HG03097 (cell line): ENCODE measurements around the gene CEP170B.

Source experiments
- ATAC-seq: cut with Tn5 transposase; IDR thresholded peaks from one replicate; pipeline ENCODE4 v1.9.1; 2021; ENCODE audit not compliant: unreplicated experiment, low FRiP score

The CEP170B gene

DNA sequence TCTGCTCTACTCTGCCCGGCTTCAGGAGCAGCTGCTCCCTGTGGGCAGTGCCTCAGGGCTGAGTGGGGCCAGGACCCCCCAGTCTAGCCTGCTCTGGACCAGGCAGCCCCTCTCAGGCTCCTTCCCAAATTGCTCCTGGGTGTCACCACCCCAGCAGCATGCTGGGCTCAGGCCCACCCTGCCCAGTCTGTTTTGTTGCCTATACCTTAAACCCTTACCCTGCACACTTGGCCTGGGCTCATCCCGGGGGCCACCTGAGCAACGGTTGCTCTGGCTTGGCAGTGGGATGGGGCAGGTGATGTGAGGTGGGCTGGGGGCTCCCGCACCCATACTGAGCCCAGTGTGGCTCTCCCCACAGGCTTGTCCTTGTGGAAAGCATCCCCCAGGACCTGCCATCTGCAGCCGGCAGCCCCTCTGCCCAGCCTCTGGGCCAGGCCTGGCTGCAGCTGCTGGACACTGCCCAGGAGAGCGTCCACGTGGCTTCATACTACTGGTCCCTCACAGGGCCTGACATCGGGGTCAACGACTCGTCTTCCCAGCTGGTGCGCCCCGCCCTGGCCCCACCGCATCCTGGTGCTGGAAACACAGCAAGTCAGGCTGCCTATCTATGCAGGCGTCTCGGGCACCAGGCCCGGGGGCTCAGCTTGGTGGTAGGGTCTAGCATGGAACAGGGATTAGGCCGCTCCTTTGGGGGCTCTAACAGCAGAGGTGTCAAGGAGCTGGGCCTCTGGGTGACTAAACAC is 63.5 kb downstream of the CEP170B start:
- no peak for ATAC-seq

GRCh38 chr14:104929268-104930230 is 64.5 kb downstream of the CEP170B start:
- no peak for ATAC-seq

GRCh38 chr14:104930526-104931303 is 65.6 kb downstream of the CEP170B start:
- ATAC-seq, result no peak

DNA sequence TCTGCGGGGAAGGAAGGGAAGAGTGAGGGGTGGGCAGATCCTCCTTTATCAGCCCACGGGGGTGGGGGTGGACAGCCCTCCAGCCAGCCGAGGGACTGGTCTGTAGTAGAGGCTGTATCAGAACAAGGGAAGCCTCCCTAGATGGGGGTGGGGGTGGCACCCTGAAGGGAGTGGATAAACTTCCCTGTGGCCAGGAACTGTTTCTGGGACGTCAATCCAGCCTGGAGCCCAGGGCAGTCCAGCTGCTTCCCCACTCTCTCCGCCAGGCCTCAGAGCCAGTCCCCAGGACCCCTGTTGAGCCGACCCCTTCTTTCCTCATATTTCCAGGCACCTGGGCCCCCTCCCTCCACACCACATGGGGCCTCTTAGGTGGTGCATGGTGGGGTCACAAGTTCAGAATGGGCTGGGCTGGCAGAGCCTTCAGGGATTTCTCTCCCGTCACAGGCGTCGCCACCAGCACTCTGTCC is 66.3 kb downstream of the CEP170B start:
- ATAC-seq, result no peak

- no peak for ATAC-seq
Measured at GRCh38 chr14:104931771-104932675, 67.0 kb downstream of the CEP170B start.

DNA sequence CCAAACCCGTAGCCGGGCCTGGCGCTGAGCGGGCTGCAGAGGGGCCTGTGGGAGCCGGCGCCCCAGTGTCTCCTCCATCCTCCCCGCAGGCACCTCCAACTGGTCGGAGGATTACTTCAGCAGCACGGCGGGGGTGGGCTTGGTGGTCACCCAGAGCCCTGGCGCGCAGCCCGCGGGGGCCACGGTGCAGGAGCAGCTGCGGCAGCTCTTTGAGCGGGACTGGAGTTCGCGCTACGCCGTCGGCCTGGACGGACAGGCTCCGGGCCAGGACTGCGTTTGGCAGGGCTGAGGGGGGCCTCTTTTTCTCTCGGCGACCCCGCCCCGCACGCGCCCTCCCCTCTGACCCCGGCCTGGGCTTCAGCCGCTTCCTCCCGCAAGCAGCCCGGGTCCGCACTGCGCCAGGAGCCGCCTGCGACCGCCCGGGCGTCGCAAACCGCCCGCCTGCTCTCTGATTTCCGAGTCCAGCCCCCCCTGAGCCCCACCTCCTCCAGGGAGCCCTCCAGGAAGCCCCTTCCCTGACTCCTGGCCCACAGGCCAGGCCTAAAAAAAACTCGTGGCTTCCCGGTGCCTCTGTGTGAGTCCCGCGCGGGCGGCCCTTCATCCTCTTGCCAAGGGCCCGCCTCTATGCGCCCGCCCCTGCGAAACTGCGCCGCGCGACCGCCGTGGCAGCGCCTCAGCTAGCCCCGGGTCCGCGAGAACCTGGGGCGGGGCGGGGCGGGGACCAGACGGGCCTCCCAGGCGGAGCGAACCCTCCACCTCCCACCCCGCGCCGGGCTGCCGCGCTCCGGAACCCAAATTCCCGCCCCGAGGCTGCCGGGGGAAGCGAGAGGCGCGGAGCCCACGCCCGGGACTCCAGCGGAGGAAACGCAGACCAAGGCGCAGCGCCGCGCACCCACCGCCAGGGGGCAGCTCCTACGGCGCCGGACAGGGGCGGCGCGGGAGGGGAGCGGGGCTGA is 67.9 kb downstream of the CEP170B start:
- ATAC-seq, result no peak

- no peak for ATAC-seq
Measured at GRCh38 chr14:104933746-104934733, 69.0 kb downstream of the CEP170B start.

GRCh38 chr14:104935026-104935650 is 70.1 kb downstream of the CEP170B start:
- no peak for ATAC-seq

GRCh38 chr14:104935955-104936354 is 70.9 kb downstream of the CEP170B start:
- no peak for ATAC-seq

- no peak for ATAC-seq
Measured at GRCh38 chr14:104936361-104937155, 71.5 kb downstream of the CEP170B start.

DNA sequence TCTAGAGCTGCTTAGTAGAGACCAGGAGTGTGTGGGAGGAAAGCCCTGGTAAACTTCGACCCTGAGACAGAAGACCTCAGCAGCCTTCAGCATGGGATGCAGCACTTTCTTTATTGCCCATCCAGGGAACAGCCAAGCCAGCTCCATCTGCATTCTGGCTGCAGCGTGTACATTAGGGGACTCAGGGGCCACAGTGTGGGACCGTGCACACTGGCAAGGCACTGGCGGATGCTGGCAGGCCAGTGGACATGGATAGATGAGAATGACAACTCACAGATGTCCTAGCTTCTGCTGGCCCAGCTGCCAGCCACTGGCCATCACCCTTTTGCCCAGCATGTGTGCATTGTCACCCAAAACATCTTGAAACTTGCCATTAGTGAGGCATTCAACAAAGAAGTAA is 72.1 kb downstream of the CEP170B start:
- ATAC-seq, result no peak

DNA sequence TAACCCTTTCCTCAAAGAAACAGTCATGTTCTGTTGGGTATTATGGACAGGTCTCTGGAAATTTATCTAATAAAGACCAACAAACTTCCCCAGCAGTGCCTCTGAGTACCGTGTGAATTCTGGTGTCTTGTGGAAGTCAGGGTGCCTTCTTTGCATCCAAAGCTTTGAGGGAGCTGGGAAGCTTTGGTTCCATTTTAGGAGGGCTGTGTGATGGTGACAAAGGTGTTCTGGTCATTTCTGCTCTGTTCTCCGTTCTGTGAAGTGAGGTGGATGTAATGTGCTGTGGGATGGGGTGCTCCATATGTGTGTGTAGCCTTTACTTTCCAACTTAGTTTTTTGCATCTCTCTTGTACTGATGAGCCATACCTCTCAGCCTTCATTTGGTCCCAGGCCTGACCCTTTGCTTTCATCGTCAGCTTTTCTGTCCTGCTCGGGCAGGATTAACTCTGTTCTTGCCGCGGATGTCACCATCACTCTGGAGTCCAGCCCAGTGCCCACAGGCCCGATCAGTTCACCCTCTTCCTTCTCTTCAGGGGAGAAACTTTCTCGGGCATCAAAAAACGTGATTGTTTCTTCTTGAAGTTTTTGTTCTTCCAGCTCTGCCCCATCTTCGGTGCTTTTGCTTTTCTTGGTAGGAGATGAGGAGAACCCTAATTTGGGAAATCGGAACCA is 72.8 kb downstream of the CEP170B start:
- no peak for ATAC-seq

GRCh38 chr14:104938436-104938835 is 73.4 kb downstream of the CEP170B start:
- ATAC-seq, result no peak

DNA sequence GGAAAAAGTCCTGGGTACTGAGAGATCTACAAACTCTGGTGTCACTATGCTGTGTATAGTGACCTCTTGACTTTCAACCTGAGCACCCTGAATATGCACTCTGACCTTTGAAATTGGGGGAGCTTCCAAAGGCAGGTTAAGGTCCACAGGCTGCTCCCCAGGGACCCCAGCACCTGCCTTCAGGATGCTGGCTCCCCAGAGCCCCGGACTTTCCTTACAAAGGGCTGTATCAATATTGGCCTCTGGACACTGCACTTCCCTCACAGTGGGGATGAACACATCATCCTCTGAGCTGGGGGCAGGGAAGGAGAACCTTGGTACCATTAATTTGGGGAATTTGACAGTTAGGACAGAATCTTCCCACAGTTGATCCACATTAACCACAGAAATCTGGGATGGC is 73.9 kb downstream of the CEP170B start:
- ATAC-seq, result no peak

DNA sequence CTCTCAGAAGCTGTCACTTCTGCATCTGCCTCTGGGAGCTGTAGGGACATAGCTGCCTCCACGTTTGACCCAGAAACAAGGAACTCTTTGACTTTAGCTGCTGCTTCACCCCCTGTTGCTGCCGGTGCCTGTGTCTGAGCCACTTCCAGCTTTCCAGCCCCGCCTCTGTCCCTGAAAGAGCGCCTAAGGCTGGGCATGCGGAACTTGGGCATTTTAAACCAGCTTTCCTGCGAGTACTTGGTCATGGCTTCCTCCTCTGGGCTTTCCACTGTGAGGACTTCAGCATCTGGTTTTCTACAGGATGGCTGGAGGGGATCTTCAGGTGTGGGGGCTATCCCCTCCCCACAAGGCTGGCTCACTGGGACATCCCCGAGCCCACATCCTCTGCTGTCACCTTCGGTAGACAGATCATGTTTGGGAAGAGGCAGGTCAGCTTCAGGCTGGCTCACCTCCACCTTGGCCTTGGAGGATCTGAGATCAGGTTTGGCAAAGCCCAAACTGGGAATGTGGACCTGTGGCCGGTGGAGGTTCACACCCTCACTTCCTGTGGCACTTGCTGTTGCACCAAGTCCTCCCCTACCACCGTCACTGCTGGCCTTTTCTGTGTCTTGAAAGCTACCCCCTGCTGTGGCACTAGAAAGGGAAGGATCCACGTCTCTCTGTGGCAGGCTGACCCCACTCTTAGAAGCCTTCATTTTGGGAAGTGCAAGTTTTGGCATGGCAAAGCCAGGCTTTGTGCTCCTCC is 74.8 kb downstream of the CEP170B start:
- ATAC-seq, result no peak
